NB4 (cell line): ENCODE measurements around the gene CDH15.
A peak's percentile ranks its signal among the peaks of the same experiment; 100 is the strongest.

Source experiments
- DNase-seq: peaks from one replicate; pipeline ENCODE4 v3.0.0; 2010; ENCODE audit warnings: low read depth
- H3K4me3 ChIP-seq: one replicate; pipeline ENCODE4 v1.5.1; 2011; ENCODE audit warnings: mild to moderate bottlenecking, low read depth, low read length, moderate library complexity
- CTCF ChIP-seq: IDR thresholded peaks from one replicate; pipeline ENCODE4 v1.5.1; 2012; ENCODE audit warnings: low read depth, low read length
- MAX ChIP-seq: IDR thresholded peaks from 2 replicates; pipeline ENCODE4 v1.6.1; 2011; ENCODE audit warnings: low read depth, low read length
- MYC ChIP-seq: IDR thresholded peaks from 2 replicates; pipeline ENCODE4 v1.6.1; 2011; ENCODE audit warnings: low read depth, low read length
- POLR2A ChIP-seq: IDR thresholded peaks from 2 replicates; pipeline ENCODE4 v1.6.1; 2011; ENCODE audit warnings: mild to moderate bottlenecking; ENCODE audit not compliant: insufficient read length; ENCODE audit errors: extremely low read depth

Gene CDH15

DNA sequence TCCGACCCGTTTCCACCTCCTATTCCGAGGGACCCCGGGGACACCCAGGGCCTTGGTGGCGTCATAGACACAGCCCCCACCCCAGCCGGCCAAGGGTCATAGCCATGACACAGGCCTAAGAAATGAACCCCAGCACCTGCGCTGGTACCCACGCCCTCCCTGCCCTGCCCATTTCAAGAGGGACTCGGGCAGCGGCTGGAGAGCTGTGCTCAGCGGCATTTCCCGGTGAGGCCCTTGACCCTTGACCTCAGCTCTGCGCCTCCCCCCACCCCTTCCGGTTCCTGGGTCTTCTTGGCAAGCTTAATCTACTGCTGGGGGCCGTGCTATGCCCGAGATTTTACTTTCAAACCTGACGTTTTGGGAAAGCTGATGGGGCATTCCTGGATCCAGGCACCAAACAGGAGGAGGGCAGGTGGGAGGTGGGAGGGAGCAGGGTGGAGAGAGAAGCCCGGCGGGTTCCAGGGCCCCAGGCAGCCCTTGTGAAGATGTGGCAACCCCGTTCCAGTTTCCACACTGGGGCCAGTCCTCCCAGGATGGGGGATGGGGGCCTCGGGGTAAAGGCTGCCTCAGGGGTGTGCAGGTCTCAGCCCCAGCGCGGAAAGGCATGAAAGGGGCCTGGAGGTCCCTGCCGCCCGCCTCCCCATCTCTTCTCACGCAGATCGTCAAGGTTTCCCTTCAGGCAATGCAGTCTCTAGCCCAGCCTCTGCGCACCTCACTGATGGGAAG, 28.7 kb downstream of the CDH15 start, which contains the start of gene SLC22A31:
Gene SLC22A31, minus strand, starts transcription at position 414 of the 726 bp plus-strand sequence. Its CDS starts 36 bp downstream, at position 378.
- no peak for TF ChIP-seq CTCF
- TF ChIP-seq MAX, result no peak
- peak; percentile 85 for DNase-seq
- H3K4me3 ChIP-seq, result peak within 1 kb of the TSS; percentile 76

DNA sequence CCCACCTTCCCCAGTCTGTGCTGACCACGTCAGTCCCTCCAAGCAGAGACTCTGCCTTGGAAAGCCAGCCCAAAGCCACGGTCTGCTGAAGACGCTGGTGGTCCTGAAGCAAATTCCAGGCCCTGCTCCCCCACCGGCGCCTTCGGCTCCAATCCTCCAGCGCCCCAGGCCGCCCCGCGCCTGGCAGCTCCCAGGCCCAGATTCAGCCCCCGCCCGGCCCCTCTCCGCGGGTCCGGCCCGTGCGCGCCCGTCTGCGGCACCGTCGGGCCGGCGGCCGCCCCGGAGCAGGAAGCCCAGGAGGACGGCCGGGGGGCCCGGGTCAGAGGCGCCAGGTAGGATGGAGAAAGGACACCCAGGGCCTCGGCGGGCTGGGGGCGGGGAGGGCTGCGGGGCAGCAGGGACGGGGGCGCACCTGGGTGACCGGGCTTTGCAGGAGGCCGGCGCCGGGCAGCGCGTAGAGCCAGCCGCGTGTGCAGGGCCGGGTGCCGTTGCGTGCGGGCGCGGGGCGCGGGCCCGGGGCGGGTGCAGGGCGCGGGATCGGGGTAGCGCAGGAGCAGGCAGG, 29.4 kb downstream of the CDH15 start:
- DNase-seq, result no peak
- peak overlapping the region; percentile 76 for H3K4me3 ChIP-seq
- TF ChIP-seq MYC (no peak), MAX (no peak), POLR2A (no peak), CTCF (no peak)

- peak; percentile 47 for TF ChIP-seq POLR2A
- TF ChIP-seq CTCF, result no peak
- peak overlapping the region; percentile 72 for H3K4me3 ChIP-seq
- peak; percentile 86 for DNase-seq
Observed at GRCh38 chr16:89201439-89202377, 30.2 kb downstream of the CDH15 start.

GRCh38 chr16:89202422-89203215, 31.1 kb downstream of the CDH15 start:
- TF ChIP-seq MAX (no peak), POLR2A (no peak), MYC (no peak), CTCF (no peak)
- H3K4me3 ChIP-seq, result peak overlapping the region; percentile 72
- peak; percentile 76 for DNase-seq

- TF ChIP-seq CTCF, result no peak
- no peak for TF ChIP-seq POLR2A
- TF ChIP-seq MYC, result no peak
- no peak for TF ChIP-seq MAX
- no peak for DNase-seq
- no peak overlapping the region for H3K4me3 ChIP-seq
Observed at GRCh38 chr16:89207993-89208392, 36.4 kb downstream of the CDH15 start.
